ENCODE results near the gene TMEM121.

The TMEM121 gene

DNA sequence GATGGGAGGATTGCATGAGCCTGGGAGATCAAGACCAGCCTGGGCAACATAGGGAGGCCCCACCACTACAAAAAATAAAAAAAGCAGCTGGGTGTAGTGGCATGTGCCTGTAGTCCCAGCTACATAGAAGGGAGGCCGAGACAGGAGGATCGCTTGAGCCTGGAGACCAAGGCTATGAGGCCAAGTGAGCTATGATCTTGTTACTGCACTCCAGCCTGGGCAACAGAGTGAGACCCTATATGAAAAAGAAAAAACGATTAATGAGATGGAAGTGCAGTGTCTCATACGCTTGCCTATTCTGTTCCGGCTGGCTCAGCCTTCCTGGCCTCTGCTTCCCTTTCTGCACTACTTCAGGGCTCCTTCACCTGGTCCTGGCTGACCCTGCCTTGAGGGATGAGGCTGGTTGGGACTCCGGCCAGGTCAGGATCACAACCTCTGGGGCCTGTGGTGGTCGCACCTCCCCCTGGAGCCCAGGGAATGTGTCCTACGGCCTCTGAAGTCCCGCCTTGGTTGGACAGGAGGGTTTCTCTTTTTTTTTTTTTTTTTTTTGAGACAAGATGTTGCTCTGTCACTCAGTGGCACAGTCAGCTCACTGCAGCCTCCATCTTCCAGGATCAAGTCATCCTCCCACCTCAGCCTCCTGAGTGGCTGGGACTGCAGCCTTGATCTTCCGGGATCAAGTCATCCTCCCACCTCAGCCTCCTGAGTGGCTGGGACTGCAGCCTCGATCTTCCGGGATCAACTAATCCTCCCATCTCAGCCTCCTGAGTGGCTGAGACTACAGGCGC, 24.7 kb upstream of the TMEM121 start (continued):
- no peak for TF ChIP-seq ZNF565 (CRISPR knock-in tag; conservative IDR thresholded peaks at IDR 0.05; ENCODE audit: low read depth)
- TF ChIP-seq, protein P1, sequence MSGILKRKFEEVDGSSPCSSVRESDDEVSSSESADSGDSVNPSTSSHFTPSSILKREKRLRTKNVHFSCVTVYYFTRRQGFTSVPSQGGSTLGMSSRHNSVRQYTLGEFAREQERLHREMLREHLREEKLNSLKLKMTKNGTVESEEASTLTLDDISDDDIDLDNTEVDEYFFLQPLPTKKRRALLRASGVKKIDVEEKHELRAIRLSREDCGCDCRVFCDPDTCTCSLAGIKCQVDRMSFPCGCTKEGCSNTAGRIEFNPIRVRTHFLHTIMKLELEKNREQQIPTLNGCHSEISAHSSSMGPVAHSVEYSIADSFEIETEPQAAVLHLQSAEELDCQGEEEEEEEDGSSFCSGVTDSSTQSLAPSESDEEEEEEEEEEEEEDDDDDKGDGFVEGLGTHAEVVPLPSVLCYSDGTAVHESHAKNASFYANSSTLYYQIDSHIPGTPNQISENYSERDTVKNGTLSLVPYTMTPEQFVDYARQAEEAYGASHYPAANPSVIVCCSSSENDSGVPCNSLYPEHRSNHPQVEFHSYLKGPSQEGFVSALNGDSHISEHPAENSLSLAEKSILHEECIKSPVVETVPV (CRISPR knock-in tag; IDR thresholded peaks at IDR 0.05) = no peak
- TF ChIP-seq BACH2 (CRISPR knock-in tag; IDR thresholded peaks at IDR 0.05; ENCODE audit: borderline replicate concordance) = no peak
- TF ChIP-seq ISL1 (CRISPR knock-in tag; IDR thresholded peaks at IDR 0.05) = no peak
- no peak for TF ChIP-seq ZFP3 (CRISPR knock-in tag; IDR thresholded peaks at IDR 0.05)

DNA sequence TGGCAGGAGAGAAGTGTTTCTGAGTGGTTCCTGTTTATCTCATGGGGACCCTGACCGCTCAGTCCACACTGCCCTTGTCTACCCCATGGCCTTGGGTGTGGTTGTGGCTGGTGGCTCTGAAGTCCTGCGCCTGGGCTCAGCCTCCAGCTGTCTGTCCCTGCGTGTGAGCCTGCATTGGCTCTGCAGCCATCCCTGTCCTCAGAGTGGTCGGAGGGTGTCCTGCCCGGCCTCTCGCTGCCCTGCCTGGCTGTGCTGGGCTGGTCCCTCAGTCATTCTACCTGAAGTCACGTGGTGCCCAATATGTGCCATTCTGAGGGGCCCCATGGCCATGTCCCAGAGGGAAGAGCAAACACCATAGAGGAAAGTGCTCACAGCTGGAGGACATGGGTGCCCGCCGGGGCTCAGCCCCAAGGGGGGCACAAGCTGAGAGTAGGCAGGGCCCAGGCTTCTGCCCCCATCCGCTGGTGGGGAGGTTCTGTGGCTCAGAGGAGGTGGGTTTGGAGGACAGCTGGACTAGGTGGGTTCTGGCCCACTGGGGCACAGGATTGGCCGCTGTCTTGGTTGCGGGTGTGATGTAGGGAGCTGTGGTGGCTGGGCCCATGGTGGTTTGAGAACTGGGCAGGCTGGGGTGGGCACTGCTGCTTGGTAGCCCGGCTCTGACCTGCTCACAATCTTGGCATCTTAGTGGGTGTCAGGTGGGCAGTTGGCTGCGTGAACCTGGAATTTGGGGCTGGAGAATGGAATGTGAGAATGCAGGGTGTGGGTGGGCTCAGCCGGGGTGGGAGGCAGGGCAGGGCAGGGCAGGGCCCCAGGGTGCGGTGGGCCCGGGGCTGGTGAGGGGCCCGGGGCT, 23.7 kb upstream of the TMEM121 start:
- TF ChIP-seq, protein P2, sequence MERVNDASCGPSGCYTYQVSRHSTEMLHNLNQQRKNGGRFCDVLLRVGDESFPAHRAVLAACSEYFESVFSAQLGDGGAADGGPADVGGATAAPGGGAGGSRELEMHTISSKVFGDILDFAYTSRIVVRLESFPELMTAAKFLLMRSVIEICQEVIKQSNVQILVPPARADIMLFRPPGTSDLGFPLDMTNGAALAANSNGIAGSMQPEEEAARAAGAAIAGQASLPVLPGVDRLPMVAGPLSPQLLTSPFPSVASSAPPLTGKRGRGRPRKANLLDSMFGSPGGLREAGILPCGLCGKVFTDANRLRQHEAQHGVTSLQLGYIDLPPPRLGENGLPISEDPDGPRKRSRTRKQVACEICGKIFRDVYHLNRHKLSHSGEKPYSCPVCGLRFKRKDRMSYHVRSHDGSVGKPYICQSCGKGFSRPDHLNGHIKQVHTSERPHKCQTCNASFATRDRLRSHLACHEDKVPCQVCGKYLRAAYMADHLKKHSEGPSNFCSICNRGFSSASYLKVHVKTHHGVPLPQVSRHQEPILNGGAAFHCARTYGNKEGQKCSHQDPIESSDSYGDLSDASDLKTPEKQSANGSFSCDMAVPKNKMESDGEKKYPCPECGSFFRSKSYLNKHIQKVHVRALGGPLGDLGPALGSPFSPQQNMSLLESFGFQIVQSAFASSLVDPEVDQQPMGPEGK (CRISPR knock-in tag; IDR thresholded peaks at IDR 0.05; ENCODE audit: borderline replicate concordance) = no peak
- no peak for TF ChIP-seq ZNF565 (CRISPR knock-in tag; conservative IDR thresholded peaks at IDR 0.05; ENCODE audit: low read depth)
- no peak for TF ChIP-seq PPARA (CRISPR knock-in tag; IDR thresholded peaks at IDR 0.05; ENCODE audit: borderline replicate concordance)
- TF ChIP-seq TOX (CRISPR knock-in tag; IDR thresholded peaks at IDR 0.05; ENCODE audit: borderline replicate concordance) = no peak
- TF ChIP-seq ZFP30 (CRISPR knock-in tag; IDR thresholded peaks at IDR 0.05) = no peak
- no peak for TF ChIP-seq SNAI2 (CRISPR knock-in tag; IDR thresholded peaks at IDR 0.05)
- TF ChIP-seq GLIS3 (CRISPR knock-in tag; IDR thresholded peaks at IDR 0.05) = no peak
- TF ChIP-seq TCF4 (CRISPR knock-in tag; IDR thresholded peaks at IDR 0.05; ENCODE audit: borderline replicate concordance) = no peak
- no peak for TF ChIP-seq BACH2 (CRISPR knock-in tag; IDR thresholded peaks at IDR 0.05; ENCODE audit: borderline replicate concordance)
- TF ChIP-seq OSR1 (CRISPR knock-in tag; IDR thresholded peaks at IDR 0.05) = no peak
- TF ChIP-seq ZNF70 (CRISPR knock-in tag; IDR thresholded peaks at IDR 0.05) = no peak
- TF ChIP-seq, protein P3, sequence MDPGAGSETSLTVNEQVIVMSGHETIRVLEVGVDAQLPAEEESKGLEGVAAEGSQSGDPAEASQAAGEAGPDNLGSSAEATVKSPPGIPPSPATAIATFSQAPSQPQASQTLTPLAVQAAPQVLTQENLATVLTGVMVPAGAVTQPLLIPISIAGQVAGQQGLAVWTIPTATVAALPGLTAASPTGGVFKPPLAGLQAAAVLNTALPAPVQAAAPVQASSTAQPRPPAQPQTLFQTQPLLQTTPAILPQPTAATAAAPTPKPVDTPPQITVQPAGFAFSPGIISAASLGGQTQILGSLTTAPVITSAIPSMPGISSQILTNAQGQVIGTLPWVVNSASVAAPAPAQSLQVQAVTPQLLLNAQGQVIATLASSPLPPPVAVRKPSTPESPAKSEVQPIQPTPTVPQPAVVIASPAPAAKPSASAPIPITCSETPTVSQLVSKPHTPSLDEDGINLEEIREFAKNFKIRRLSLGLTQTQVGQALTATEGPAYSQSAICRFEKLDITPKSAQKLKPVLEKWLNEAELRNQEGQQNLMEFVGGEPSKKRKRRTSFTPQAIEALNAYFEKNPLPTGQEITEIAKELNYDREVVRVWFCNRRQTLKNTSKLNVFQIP (CRISPR knock-in tag; IDR thresholded peaks at IDR 0.05; ENCODE audit: borderline replicate concordance, low read depth) = no peak
- no peak for TF ChIP-seq ZC3H10 (CRISPR knock-in tag; IDR thresholded peaks at IDR 0.05)
- TF ChIP-seq ESRRG (CRISPR knock-in tag; IDR thresholded peaks at IDR 0.05) = no peak
- TF ChIP-seq, protein P1 (CRISPR knock-in tag; IDR thresholded peaks at IDR 0.05) = no peak
- TF ChIP-seq CSDC2 (CRISPR knock-in tag; IDR thresholded peaks at IDR 0.05) = no peak
- TF ChIP-seq ISL1 (CRISPR knock-in tag; IDR thresholded peaks at IDR 0.05) = no peak
- ATAC-seq = no peak; the same call in 1 of the 3 replicates

DNA sequence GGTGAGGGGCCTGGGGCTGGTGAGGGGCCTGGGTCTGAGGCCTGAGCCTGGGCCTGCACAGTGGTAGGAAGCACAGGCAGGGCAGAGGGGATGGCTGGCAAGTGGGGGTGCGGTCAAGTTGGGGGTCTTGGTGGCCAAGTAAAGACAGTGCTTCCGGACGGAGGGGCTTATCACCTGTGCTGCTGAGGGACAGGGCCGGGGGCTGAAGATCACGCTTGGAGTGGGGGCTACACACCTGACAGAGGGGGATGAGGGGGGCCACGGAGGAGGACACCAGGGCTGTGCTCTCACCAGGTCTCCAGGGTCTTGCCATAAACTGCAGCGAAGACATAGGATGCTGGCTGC, 23.1 kb upstream of the TMEM121 start:
- ATAC-seq = no peak
- TF ChIP-seq, protein P1 (CRISPR knock-in tag; IDR thresholded peaks at IDR 0.05) = no peak
- TF ChIP-seq ZNF8 (CRISPR knock-in tag; IDR thresholded peaks at IDR 0.05) (no peak), PPARA (CRISPR knock-in tag; IDR thresholded peaks at IDR 0.05; ENCODE audit: borderline replicate concordance) (no peak), CSDC2 (CRISPR knock-in tag; IDR thresholded peaks at IDR 0.05) (no peak), TOX (CRISPR knock-in tag; IDR thresholded peaks at IDR 0.05; ENCODE audit: borderline replicate concordance) (no peak), GLIS3 (CRISPR knock-in tag; IDR thresholded peaks at IDR 0.05) (no peak), ISL1 (CRISPR knock-in tag; IDR thresholded peaks at IDR 0.05) (no peak)
- TF ChIP-seq, protein P2 (CRISPR knock-in tag; IDR thresholded peaks at IDR 0.05; ENCODE audit: borderline replicate concordance) = no peak
- TF ChIP-seq, protein P3 (CRISPR knock-in tag; IDR thresholded peaks at IDR 0.05; ENCODE audit: borderline replicate concordance, low read depth) = no peak
- TF ChIP-seq, protein P4, sequence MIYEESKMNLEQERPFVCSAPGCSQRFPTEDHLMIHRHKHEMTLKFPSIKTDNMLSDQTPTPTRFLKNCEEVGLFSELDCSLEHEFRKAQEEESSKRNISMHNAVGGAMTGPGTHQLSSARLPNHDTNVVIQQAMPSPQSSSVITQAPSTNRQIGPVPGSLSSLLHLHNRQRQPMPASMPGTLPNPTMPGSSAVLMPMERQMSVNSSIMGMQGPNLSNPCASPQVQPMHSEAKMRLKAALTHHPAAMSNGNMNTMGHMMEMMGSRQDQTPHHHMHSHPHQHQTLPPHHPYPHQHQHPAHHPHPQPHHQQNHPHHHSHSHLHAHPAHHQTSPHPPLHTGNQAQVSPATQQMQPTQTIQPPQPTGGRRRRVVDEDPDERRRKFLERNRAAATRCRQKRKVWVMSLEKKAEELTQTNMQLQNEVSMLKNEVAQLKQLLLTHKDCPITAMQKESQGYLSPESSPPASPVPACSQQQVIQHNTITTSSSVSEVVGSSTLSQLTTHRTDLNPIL (CRISPR knock-in tag; IDR thresholded peaks at IDR 0.05; ENCODE audit: low read depth) = no peak
